M059J (cell line): ENCODE results near the gene EPHA10. TPM values are rescaled to one million over a fixed set of nuclear protein-coding genes. Genes with fewer than 3 reads are reported as not detected.

ENCODE experiments used
- DNase-seq: peaks from one replicate; pipeline ENCODE4 v3.0.0-alpha.2; 2012; ENCODE audit warnings: low read depth
- total RNA-seq: library from RNA; depleted of rRNA; stranded (reverse); fragments of >200 nt; shearing (Covaris generic); gene quantifications from 2 replicates; pipeline ENCODE4 v1.2.3, GENCODE V29; 2014; rRNA removed

The EPHA10 gene
- total RNA-seq, result not detected in 2 replicates

GRCh38 chr1:37764888-37765441 lies at the start of gene EPHA10:
TSS of gene EPHA10 (minus strand) at chr1:37765120. CDS start at chr1:37765066, 54 bp downstream.
- DNase-seq, result no peak

GRCh38 chr1:37814252-37814651 lies 49.3 kb upstream of the EPHA10 start:
- DNase-seq, result no peak

- DNase-seq, result no peak
Measured at GRCh38 chr1:37813529-37814145, 48.7 kb upstream of the EPHA10 start.

GRCh38 chr1:37811027-37811655 lies 46.2 kb upstream of the EPHA10 start:
- peak; percentile 65 for DNase-seq

GRCh38 chr1:37809942-37810341 lies 45.0 kb upstream of the EPHA10 start:
- DNase-seq, result no peak

GRCh38 chr1:37808369-37809319 lies 43.7 kb upstream of the EPHA10 start:
- DNase-seq, result peak; percentile 79

GRCh38 chr1:37807555-37808368 lies 42.8 kb upstream of the EPHA10 start, which contains the start of the genes C1orf122 and YRDC:
TSS of gene C1orf122 (plus strand) at chr1:37807790. CDS start at chr1:37808405, 615 bp downstream.
TSS of gene YRDC (minus strand) at chr1:37808208. CDS start at chr1:37808180, 28 bp downstream.
- DNase-seq, result peak; percentile 93

- DNase-seq, result no peak
Measured at GRCh38 chr1:37807220-37807554, 42.3 kb upstream of the EPHA10 start.

GRCh38 chr1:37802439-37802838 lies 37.5 kb upstream of the EPHA10 start:
- no peak for DNase-seq

- peak; percentile 80 for DNase-seq
Measured at GRCh38 chr1:37797750-37798345, 32.9 kb upstream of the EPHA10 start.

- peak; percentile 19 for DNase-seq
Measured at GRCh38 chr1:37795340-37796125, 30.6 kb upstream of the EPHA10 start.

- peak; percentile 11 for DNase-seq
Measured at GRCh38 chr1:37794372-37795339, 29.7 kb upstream of the EPHA10 start.

- peak; percentile 45 for DNase-seq
Measured at GRCh38 chr1:37793773-37794371, 29.0 kb upstream of the EPHA10 start, which contains the start of gene MANEAL. TSS of gene MANEAL (plus strand) at chr1:37793847. CDS start at chr1:37794183, 336 bp downstream.

GRCh38 chr1:37792943-37793686 lies 28.2 kb upstream of the EPHA10 start:
- no peak for DNase-seq

GRCh38 chr1:37782491-37782890 lies 17.6 kb upstream of the EPHA10 start:
- DNase-seq, result no peak

- no peak for DNase-seq
Measured at GRCh38 chr1:37778654-37779053, 13.7 kb upstream of the EPHA10 start.

- no peak for DNase-seq
Measured at GRCh38 chr1:37776946-37777516, 12.1 kb upstream of the EPHA10 start.
